Measurements from ENCODE around the gene TEAD2. TPM values are rescaled to one million over a fixed set of nuclear protein-coding genes. Genes with fewer than 3 reads are reported as not detected.
A peak's percentile ranks its signal among the peaks of the same experiment; 100 is the strongest.

The TEAD2 gene
- total and polyA plus RNA-seq, 4 experiments from 2014 or later = not detected

DNA sequence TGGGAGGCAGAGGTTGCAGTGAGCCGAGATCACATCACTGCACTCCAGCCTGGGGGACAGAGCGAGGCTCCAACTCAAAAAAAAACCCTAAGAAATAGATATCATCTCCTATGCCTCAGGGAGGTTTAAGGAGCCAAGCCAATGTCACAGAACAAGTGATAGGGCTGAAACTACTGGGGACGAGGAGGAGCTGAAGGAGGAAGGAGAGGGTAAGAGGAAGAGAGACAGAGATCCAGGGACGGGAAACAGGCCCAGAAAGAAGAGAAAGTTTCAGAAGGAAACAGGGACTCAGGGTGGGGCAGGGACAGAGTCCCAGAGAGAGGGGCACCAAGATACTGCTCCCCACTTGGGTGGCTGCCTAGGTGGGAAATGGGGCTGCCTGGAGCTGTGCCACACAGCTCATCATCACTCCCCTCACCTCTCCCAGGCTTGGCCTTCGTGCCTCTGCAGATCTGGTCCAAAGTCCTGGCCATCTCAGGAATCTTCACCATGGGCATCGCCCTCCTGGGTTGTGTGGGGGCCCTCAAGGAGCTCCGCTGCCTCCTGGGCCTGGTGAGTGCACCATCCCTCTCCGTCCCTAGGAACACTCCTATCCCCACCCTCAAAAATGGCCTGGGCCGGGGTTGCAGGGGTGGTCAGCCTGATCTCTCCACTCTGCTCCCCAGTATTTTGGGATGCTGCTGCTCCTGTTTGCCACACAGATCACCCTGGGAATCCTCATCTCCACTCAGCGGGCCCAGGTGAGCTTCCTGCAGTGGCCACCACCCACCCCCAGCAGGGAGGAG lies 25.5 kb downstream of the TEAD2 start:
- POLR2A ChIA-PET (ENCODE audit: partially characterized antibody) = interaction anchor here (1.5 kb wide), 1 partner anchor 8 kb away, joined by 4 read pairs; no protein-coding TSS in a partner anchor
- Histone ChIP-seq H3K4me1 (ENCODE audit: insufficient read depth, low read length) (peaks cover 68% of the 10 kb centered on the region), H3K27ac (ENCODE audit: low read depth, low read length) (peak overlapping the region; percentile 38), H3K27me3 (ENCODE audit: insufficient read depth, low read length) (no peaks in the 10 kb centered on the region), H3K36me3 (ENCODE audit: insufficient read depth, low read length) (peaks cover 7% of the 10 kb centered on the region), H3K4me3 (ENCODE audit: low read length in 2 of 2) (peak overlapping the region in 1 of 2 donors; percentile 82), H3K9me3 (ENCODE audit: control insufficient read depth in 1 of 2, low read length in 2 of 2) (no peaks in the 10 kb centered on the region)
- CTCF ChIA-PET (ENCODE audit: partially characterized antibody) = interaction anchor here (0.8 to 1.5 kb wide), 5 partner anchors 9 to 110 kb away, joined by 3 to 4 read pairs (median 4); no protein-coding TSS in a partner anchor
- no peaks in the 10 kb centered on the region for H3K9me3 Mint-ChIP-seq
- intact Hi-C loops (cut with micrococcal nuclease) = no loop called here
- H3K27ac Mint-ChIP-seq = peak overlapping the region; percentile 29 to 100 (median 95)
- peaks cover 43 to 74% (median 58%) of the 10 kb centered on the region in 4 donors for H3K4me1 Mint-ChIP-seq
- DNase-seq = no peak
- H3K36me3 Mint-ChIP-seq = peaks cover 34 to 47% of the 10 kb centered on the region in 2 donors
- peak overlapping the region; percentile 98 to 100 (median 100) for H3K4me3 Mint-ChIP-seq
- H3K27me3 Mint-ChIP-seq = no peaks in the 10 kb centered on the region

DNA sequence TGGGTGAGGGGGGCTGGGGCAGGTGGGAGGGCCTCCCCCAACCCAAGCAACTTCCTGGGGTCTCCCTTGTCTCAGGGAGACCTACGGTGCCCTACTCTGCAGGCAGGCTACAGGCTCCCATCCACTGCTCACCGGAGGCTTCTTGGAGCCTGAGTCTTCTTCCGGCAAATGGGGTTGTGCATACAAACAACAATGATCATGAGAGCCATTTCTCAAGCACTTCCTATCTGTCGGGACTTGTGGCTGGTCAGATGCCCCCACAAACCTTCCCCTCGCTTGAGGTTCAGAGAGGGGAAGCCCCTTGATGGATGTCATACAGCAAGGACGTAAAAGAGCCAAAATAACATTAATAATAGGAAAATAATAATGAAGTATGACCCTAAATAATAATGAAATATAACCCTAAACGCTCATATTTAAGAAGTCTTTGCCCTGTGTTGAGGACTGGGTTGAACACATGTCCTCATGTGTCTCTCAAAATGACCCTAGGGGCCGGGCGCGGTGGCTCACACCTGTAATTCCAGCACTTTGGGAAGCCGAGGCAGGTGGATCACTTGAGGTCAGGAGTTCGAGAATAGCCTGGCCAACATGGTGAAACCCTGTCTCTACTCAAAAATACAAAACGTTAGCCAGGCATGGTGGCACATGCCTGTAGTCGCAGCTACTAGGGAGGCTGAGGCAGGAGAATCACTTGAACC lies 26.3 kb downstream of the TEAD2 start:
- peak in 4 of 5 donors; percentile 34 to 70 (median 42) for DNase-seq
- intact Hi-C loops (cut with micrococcal nuclease) = loop anchor here (1.0 to 2.0 kb wide), 2 partner anchors 27 to 107 kb away; partner anchors contain the start of genes DKKL1 and TEAD2
- H3K9me3 Mint-ChIP-seq = no peaks in the 10 kb centered on the region
- H3K27me3 Mint-ChIP-seq = no peaks in the 10 kb centered on the region
- H3K4me1 Mint-ChIP-seq = peaks cover 46 to 81% (median 63%) of the 10 kb centered on the region in 4 donors
- POLR2A ChIA-PET (ENCODE audit: partially characterized antibody) = interaction anchor here (0.7 to 2.8 kb wide), 14 partner anchors 8 to 160 kb away, joined by 3 to 10 read pairs (median 4); partner anchors contain the start of genes DKKL1, KASH5, PIH1D1 and RPS11
- Histone ChIP-seq H3K36me3 (ENCODE audit: insufficient read depth, low read length) (peaks cover 7% of the 10 kb centered on the region), H3K27ac (ENCODE audit: low read depth, low read length) (peak overlapping the region; percentile 86), H3K27me3 (ENCODE audit: insufficient read depth, low read length) (no peaks in the 10 kb centered on the region), H3K4me3 (ENCODE audit: low read length in 2 of 2) (peak overlapping the region; percentile 82 to 97), H3K4me1 (ENCODE audit: insufficient read depth, low read length) (peaks cover 76% of the 10 kb centered on the region), H3K9me3 (ENCODE audit: control insufficient read depth in 1 of 2, low read length in 2 of 2) (no peaks in the 10 kb centered on the region)
- CTCF ChIA-PET (ENCODE audit: partially characterized antibody) = interaction anchor here (0.8 to 1.6 kb wide), 4 partner anchors 8 to 138 kb away, joined by 3 to 4 read pairs (median 3); partner anchors contain the start of gene FLT3LG
- H3K27ac Mint-ChIP-seq = peak overlapping the region; percentile 95 to 100 (median 99)
- H3K4me3 Mint-ChIP-seq = peak overlapping the region; percentile 98 to 100 (median 100)
- H3K36me3 Mint-ChIP-seq = peaks cover 37 to 53% of the 10 kb centered on the region in 2 donors

DNA sequence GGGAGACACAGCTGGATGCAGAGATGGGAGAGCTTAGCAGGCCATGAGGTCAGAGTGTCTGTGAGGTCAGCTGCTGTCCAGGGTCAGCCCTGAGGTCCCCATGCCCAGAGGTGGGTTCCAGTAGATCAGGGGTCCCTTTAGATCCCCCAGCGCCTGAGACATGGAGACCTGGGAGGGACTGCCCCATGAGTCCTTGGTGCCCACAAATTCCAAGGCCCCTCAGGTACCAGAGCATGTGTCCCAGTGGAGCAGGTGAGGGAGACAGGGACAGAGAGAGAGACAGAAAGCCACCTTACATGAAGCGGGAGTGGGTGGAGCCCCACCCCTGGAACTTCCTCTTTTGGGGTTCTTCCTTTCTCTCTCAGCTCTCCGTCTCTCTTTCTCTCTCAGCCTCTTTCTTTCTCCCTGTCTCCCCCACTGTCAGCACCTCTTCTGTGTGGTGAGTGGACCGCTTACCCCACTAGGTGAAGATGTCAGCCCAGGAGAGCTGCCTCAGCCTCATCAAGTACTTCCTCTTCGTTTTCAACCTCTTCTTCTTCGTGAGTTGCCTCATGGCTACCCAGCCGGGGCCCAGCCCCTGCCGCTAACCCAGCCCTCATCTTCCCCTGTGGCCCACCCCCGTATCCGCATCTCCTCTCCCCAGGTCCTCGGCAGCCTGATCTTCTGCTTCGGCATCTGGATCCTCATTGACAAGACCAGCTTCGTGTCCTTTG lies 27.0 kb downstream of the TEAD2 start, which contains the start of gene CD37:
CD37 (plus strand) TSS at position 336 of the 713 bp plus-strand sequence; CDS start at position 471, 135 bp downstream.
- Mint-ChIP-seq H3K4me3 (peak within 1 kb of the TSS; percentile 98 to 100 (median 100)), H3K27me3 (no peaks in the 10 kb centered on the region), H3K4me1 (peaks cover 46 to 86% (median 62%) of the 10 kb centered on the region in 4 donors), H3K9me3 (no peaks in the 10 kb centered on the region), H3K27ac (peak within 1 kb of the TSS; percentile 95 to 100 (median 99)), H3K36me3 (peaks cover 36 to 53% of the 10 kb centered on the region in 2 donors)
- Histone ChIP-seq H3K4me3 (ENCODE audit: low read length in 2 of 2) (peak within 1 kb of the TSS; percentile 82 to 97), H3K27ac (ENCODE audit: low read depth, low read length) (peak within 1 kb of the TSS; percentile 86), H3K4me1 (ENCODE audit: insufficient read depth, low read length) (peaks cover 80% of the 10 kb centered on the region), H3K36me3 (ENCODE audit: insufficient read depth, low read length) (peaks cover 7% of the 10 kb centered on the region), H3K9me3 (ENCODE audit: control insufficient read depth in 1 of 2, low read length in 2 of 2) (no peaks in the 10 kb centered on the region), H3K27me3 (ENCODE audit: insufficient read depth, low read length) (no peaks in the 10 kb centered on the region)
- intact Hi-C loops (cut with micrococcal nuclease) = loop anchor here (1.0 to 2.0 kb wide), 2 partner anchors 28 to 108 kb away; partner anchors contain the start of genes DKKL1 and TEAD2
- ChIA-PET POLR2A (ENCODE audit: partially characterized antibody) (interaction anchor here (0.6 to 2.8 kb wide), 15 partner anchors 10 to 326 kb away, joined by 3 to 10 read pairs (median 4); partner anchors contain the start of genes DKKL1, KASH5, PIH1D1 and RPS11), CTCF (ENCODE audit: partially characterized antibody) (interaction anchor here (1.4 to 1.6 kb wide), 2 partner anchors 110 to 139 kb away, joined by 3 read pairs; partner anchors contain the start of gene FLT3LG)
- DNase-seq = peak; percentile 59 to 76 (median 59)

DNA sequence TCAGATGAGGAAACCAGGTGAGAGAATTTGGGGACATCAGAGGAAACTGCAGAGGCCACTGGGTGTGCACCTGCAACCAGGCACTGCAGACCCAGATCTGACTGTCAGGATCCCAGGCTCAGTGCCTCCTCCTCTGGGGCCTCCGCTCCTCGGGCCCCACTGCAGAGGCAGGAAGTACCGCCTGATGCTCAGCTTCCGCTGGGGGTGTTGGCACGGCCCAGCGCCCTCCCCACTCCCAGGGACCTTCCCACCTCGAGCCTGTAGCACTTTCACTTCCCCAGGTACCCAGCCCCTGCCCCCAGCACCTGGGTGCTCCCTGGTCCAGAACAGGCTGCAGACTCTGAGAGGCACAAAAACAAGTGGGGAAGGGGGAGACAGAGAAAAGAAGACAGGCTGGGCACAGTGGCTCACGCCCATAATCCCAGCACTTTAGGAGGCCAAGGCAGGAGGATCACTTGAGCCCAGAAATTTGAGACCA lies 28.4 kb downstream of the TEAD2 start:
- intact Hi-C loops (cut with micrococcal nuclease) = loop anchor here (2.0 kb wide), 1 partner anchor 29 kb away; the partner anchor contains the start of genes DKKL1 and TEAD2

DNA sequence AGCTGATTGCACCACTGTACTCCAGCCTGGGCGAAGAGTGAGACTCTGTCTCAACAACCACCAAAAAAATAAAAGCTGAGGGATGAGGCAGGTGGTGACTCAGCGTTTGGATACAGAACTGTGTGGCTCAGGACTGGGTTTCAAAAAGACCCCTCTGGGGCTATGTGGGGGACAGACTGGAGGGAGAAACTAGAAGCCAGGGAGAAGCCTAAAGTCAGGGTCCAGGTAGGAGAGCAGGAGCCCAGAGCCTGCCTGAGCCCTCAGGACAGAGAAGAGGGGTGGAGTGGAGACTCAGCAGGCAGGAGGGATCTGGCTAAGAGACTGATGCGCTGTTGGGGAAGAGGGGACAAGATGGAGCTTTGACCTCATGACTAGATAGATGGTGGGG lies 28.8 kb downstream of the TEAD2 start:
- intact Hi-C loops (cut with micrococcal nuclease) = no loop called here
- Histone ChIP-seq H3K36me3 (ENCODE audit: insufficient read depth, low read length) (peaks cover 7% of the 10 kb centered on the region), H3K4me1 (ENCODE audit: insufficient read depth, low read length) (peaks cover 82% of the 10 kb centered on the region), H3K27me3 (ENCODE audit: insufficient read depth, low read length) (no peaks in the 10 kb centered on the region), H3K9me3 (ENCODE audit: control insufficient read depth in 1 of 2, low read length in 2 of 2) (no peaks in the 10 kb centered on the region), H3K27ac (ENCODE audit: low read depth, low read length) (peak overlapping the region; percentile 86), H3K4me3 (ENCODE audit: low read length in 2 of 2) (peak overlapping the region in 1 of 2 donors; percentile 49)
- Mint-ChIP-seq H3K27ac (peak overlapping the region; percentile 93 to 98 (median 95)), H3K36me3 (peaks cover 32 to 50% of the 10 kb centered on the region in 2 donors), H3K4me3 (peak overlapping the region; percentile 85 to 99 (median 87)), H3K27me3 (no peaks in the 10 kb centered on the region), H3K9me3 (no peaks in the 10 kb centered on the region), H3K4me1 (peaks cover 46 to 87% (median 67%) of the 10 kb centered on the region in 4 donors)
- ChIA-PET CTCF (ENCODE audit: partially characterized antibody) (interaction anchor here (0.9 to 2.3 kb wide), 4 partner anchors 8 to 107 kb away, joined by 4 to 6 read pairs (median 4); partner anchors contain the start of gene SLC6A16), POLR2A (ENCODE audit: partially characterized antibody) (interaction anchor here (0.6 to 2.8 kb wide), 14 partner anchors 9 to 688 kb away, joined by 3 to 10 read pairs (median 3); partner anchors contain the start of genes CA11, FLT3LG, GYS1 and PRMT1)
- no peak for DNase-seq

More for the DNA sequence above, 28.4 kb downstream of the TEAD2 start:
- H3K27ac Mint-ChIP-seq = peak overlapping the region; percentile 93 to 98 (median 95)
- no peaks in the 10 kb centered on the region for H3K27me3 Mint-ChIP-seq
- peaks cover 83% of the 10 kb centered on the region for H3K4me1 ChIP-seq (ENCODE audit: insufficient read depth, low read length)
- POLR2A ChIA-PET (ENCODE audit: partially characterized antibody) = interaction anchor here (0.6 to 2.8 kb wide), 15 partner anchors 8 to 688 kb away, joined by 3 to 10 read pairs (median 3); partner anchors contain the start of genes CA11, FLT3LG, GYS1 and PRMT1
- H3K27me3 ChIP-seq (ENCODE audit: insufficient read depth, low read length) = no peaks in the 10 kb centered on the region
- no peaks in the 10 kb centered on the region for H3K9me3 Mint-ChIP-seq
- H3K36me3 ChIP-seq (ENCODE audit: insufficient read depth, low read length) = peaks cover 7% of the 10 kb centered on the region
- peak overlapping the region; percentile 86 for H3K27ac ChIP-seq (ENCODE audit: low read depth, low read length)
- peak overlapping the region in 1 of 2 donors; percentile 49 for H3K4me3 ChIP-seq (ENCODE audit: low read length in 2 of 2)
- H3K4me3 Mint-ChIP-seq = peak overlapping the region; percentile 85 to 99 (median 87)
- peaks cover 34 to 52% of the 10 kb centered on the region in 2 donors for H3K36me3 Mint-ChIP-seq
- CTCF ChIA-PET (ENCODE audit: partially characterized antibody) = interaction anchor here (0.9 to 2.3 kb wide), 4 partner anchors 9 to 107 kb away, joined by 4 to 6 read pairs (median 4); partner anchors contain the start of gene SLC6A16
- no peaks in the 10 kb centered on the region for H3K9me3 ChIP-seq (ENCODE audit: control insufficient read depth in 1 of 2, low read length in 2 of 2)
- peak; percentile 59 to 85 (median 72) for DNase-seq
- peaks cover 49 to 88% (median 66%) of the 10 kb centered on the region in 4 donors for H3K4me1 Mint-ChIP-seq

Data from CD4-positive, alpha-beta memory T cell (primary cell).